ENCODE measurements around the gene SCAPER. TPM values are rescaled to one million over a fixed set of nuclear protein-coding genes. Genes with fewer than 3 reads are reported as not detected.

SCAPER gene
- total and polyA plus RNA-seq, 10 of the 15 experiments (the other 5 are each of a cell fraction or from before 2014, with no cell fraction given) = 1.0 to 7.7 (median 3.9) TPM

- no peak overlapping the region for H3K4me3 ChIP-seq
- ChIA-PET RAD21 (ENCODE audit: unreplicated experiment) (no interaction called here), POLR2A (interaction anchor here (0.5 kb wide), 1 partner anchor 28 kb away, joined by 3 read pairs; no protein-coding TSS in a partner anchor), CTCF (no interaction called here), SMC1A (ENCODE audit: uncharacterized antibody, unreplicated experiment) (interaction anchor here (0.6 to 1.2 kb wide), 2 partner anchors 26 to 254 kb away, joined by 3 read pairs; no protein-coding TSS in a partner anchor)
- peaks cover 6% of the 10 kb centered on the region for H3K79me2 ChIP-seq (ENCODE audit: control insufficient read depth, insufficient read depth, low read length)
- in situ Hi-C loops (cut with MboI) = no loop called here
- H4K20me1 ChIP-seq (ENCODE audit: control insufficient read depth, insufficient read depth) = no peaks in the 10 kb centered on the region
- no peak overlapping the region for H3K9ac ChIP-seq (ENCODE audit: control insufficient read depth, insufficient read depth, low read length)
- intact Hi-C loops (cut with micrococcal nuclease; ENCODE audit: unreplicated experiment) = no loop called here
- no TSS peak for BruUV-seq (replicated peaks)
- H3K9me3 ChIP-seq (replicated peaks; ENCODE audit: control insufficient read depth, insufficient read depth, low read length) = no peaks in the 10 kb centered on the region
- no peak for FAIRE-seq
- no peak for DNase-seq (ENCODE audit: low read depth, low spot score)
- no peak overlapping the region for H2AFZ ChIP-seq (ENCODE audit: control insufficient read depth, low read depth, low read length)
- H3K27ac ChIP-seq (ENCODE audit: control insufficient read depth, insufficient read depth) = no peak overlapping the region
- no peak for ATAC-seq
- H3K4me1 ChIP-seq (ENCODE audit: control insufficient read depth, insufficient read depth, low read length) = no peaks in the 10 kb centered on the region
- peaks cover 0 to 2% of the 10 kb centered on the region in 2 experiments; a peak in 2 of 4 replicates for H3K27me3 ChIP-seq (replicated peaks in 1 of 2; ENCODE audit: control insufficient read depth in 2 of 2, insufficient read depth in 2 of 2, low read length in 1 of 2)
- no peaks in the 10 kb centered on the region for H3K36me3 ChIP-seq (ENCODE audit: control insufficient read depth in 2 of 2, insufficient read depth in 2 of 2, low read length in 1 of 2)
- no peak overlapping the region for H3K4me2 ChIP-seq (ENCODE audit: control insufficient read depth, insufficient read depth)
- TF ChIP-seq CBX3 (IDR thresholded peaks at IDR 0.05; ENCODE audit: borderline replicate concordance, low read depth) = no peak
- no peak for TF ChIP-seq TCF12 (IDR thresholded peaks at IDR 0.05; ENCODE audit: low read depth, low read length)
- no peak for TF ChIP-seq PKNOX1 (IDR thresholded peaks at IDR 0.05)
- TF ChIP-seq NFYA (IDR thresholded peaks at IDR 0.05; ENCODE audit: borderline replicate concordance, low read depth, low read length) = no peak
- TF ChIP-seq NFIC (IDR thresholded peaks at IDR 0.05; ENCODE audit: low read depth, low read length) = no peak
- TF ChIP-seq IRF3 (IDR thresholded peaks at IDR 0.05) = no peak
- no peak for TF ChIP-seq CUX1 (IDR thresholded peaks at IDR 0.05; ENCODE audit: insufficient replicate concordance, low read depth, low read length)
- TF ChIP-seq POU2F2 (IDR thresholded peaks at IDR 0.05; ENCODE audit: borderline replicate concordance, low read depth, low read length) = no peak
- no peak for TF ChIP-seq ESRRA (IDR thresholded peaks at IDR 0.05; ENCODE audit: low read length)
- TF ChIP-seq TBL1XR1 (IDR thresholded peaks at IDR 0.05; ENCODE audit: low read depth, low read length) = no peak
- TF ChIP-seq FOXM1 (IDR thresholded peaks at IDR 0.05; ENCODE audit: low read depth, low read length) = no peak
- no peak for TF ChIP-seq KLF5 (IDR thresholded peaks at IDR 0.05; ENCODE audit: partially characterized antibody)
- TF ChIP-seq BRCA1 (IDR thresholded peaks at IDR 0.05; ENCODE audit: low read depth, low read length) = no peak
- TF ChIP-seq KAT2A (conservative IDR thresholded peaks at IDR 0.05; ENCODE audit: control insufficient read depth, low read depth, low read length) = no peak
- no peak for TF ChIP-seq WRNIP1 (IDR thresholded peaks at IDR 0.05; ENCODE audit: borderline replicate concordance, low read depth, low read length)
Observed at GRCh38 chr15:76929011-76929760, 24.0 kb upstream of the SCAPER start.

All from GM12878 (cell line).